Measurements from ENCODE around the gene FOSL1.

Gene FOSL1

DNA sequence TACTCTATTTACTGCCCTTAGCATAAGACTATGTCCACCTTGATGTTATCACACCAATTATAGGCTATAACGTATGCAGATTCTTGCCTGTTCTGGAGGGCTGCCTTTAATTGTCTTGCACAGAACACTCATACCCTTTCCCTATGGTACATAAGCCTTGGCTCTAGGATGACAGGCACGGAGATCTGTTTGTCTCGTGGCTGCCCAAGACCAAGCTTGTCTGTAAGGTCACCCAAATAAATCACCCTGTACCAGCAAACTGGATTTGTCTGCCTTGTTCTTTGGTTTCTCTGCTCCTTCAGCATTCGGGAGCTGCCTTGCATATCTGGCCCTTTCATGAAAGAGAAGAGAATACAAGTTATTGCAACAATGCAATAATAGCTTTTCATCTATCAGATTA, 37.6 kb upstream of the FOSL1 start:
- Histone ChIP-seq H3K36me3 (ENCODE audit: control insufficient read depth, insufficient read depth, low read length) (no peaks in the 10 kb centered on the region), H3K9ac (ENCODE audit: low read length) (no peak overlapping the region), H3K9me3 (ENCODE audit: control insufficient read depth, insufficient read depth, low read depth, low read length) (no peaks in the 10 kb centered on the region), H3K4me1 (ENCODE audit: control insufficient read depth, insufficient read depth, low read length) (peaks cover 16% of the 10 kb centered on the region), H3K27me3 (ENCODE audit: control insufficient read depth, insufficient read depth, low read length) (no peaks in the 10 kb centered on the region), H3K27ac (ENCODE audit: low read depth, low read length) (no peak overlapping the region), H3K4me3 (ENCODE audit: low read depth, low read length) (no peak overlapping the region)

DNA sequence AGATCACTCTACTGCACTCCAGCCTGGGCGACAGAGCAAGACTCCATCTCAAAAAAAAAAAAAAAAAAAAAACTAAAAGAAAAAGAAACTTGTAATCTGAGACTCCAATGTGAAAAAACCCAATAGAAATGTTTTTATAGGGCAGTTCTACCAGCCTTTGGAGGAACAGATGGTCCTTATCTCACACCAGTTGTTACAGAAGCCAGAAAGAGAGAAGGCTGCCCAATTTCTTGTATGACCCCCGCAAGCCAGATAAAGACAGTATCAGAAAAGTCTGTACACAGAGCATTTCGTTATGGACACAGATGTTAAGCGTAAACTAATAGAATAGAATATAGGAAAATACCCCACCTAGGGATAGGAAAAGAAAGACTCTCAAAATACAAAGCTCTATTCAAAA, 33.8 kb upstream of the FOSL1 start:
- Histone ChIP-seq H3K27ac (ENCODE audit: low read depth, low read length) (no peak overlapping the region), H3K9me3 (ENCODE audit: control insufficient read depth, insufficient read depth, low read depth, low read length) (no peaks in the 10 kb centered on the region), H3K4me1 (ENCODE audit: control insufficient read depth, insufficient read depth, low read length) (peaks cover 23% of the 10 kb centered on the region), H3K27me3 (ENCODE audit: control insufficient read depth, insufficient read depth, low read length) (no peaks in the 10 kb centered on the region), H3K4me3 (ENCODE audit: low read depth, low read length) (no peak overlapping the region), H3K9ac (ENCODE audit: low read length) (no peak overlapping the region), H3K36me3 (ENCODE audit: control insufficient read depth, insufficient read depth, low read length) (no peaks in the 10 kb centered on the region)

DNA sequence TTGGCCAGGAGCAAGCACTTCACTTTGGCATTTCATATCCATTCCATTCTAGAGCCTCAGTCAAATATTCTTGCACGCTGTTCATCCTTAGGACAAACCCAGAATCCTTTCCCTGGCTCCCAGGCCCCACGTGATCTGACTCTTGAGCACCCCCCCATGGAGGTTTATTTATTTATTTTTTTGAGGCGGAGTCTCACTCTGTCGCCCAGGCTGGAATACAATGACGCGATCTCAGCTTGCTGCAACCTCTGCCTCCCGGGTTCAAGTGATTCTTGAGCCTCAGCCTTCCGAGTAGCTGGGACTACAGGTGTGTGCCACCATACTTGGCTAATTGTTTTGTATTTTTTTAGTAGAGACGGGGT, 32.4 kb upstream of the FOSL1 start:
- Histone ChIP-seq H3K27me3 (ENCODE audit: control insufficient read depth, insufficient read depth, low read length) (no peaks in the 10 kb centered on the region), H3K36me3 (ENCODE audit: control insufficient read depth, insufficient read depth, low read length) (no peaks in the 10 kb centered on the region), H3K4me1 (ENCODE audit: control insufficient read depth, insufficient read depth, low read length) (peaks cover 23% of the 10 kb centered on the region), H3K4me3 (ENCODE audit: low read depth, low read length) (peak overlapping the region; percentile 39), H3K9me3 (ENCODE audit: control insufficient read depth, insufficient read depth, low read depth, low read length) (no peaks in the 10 kb centered on the region), H3K27ac (ENCODE audit: low read depth, low read length) (no peak overlapping the region), H3K9ac (ENCODE audit: low read length) (no peak overlapping the region)

DNA sequence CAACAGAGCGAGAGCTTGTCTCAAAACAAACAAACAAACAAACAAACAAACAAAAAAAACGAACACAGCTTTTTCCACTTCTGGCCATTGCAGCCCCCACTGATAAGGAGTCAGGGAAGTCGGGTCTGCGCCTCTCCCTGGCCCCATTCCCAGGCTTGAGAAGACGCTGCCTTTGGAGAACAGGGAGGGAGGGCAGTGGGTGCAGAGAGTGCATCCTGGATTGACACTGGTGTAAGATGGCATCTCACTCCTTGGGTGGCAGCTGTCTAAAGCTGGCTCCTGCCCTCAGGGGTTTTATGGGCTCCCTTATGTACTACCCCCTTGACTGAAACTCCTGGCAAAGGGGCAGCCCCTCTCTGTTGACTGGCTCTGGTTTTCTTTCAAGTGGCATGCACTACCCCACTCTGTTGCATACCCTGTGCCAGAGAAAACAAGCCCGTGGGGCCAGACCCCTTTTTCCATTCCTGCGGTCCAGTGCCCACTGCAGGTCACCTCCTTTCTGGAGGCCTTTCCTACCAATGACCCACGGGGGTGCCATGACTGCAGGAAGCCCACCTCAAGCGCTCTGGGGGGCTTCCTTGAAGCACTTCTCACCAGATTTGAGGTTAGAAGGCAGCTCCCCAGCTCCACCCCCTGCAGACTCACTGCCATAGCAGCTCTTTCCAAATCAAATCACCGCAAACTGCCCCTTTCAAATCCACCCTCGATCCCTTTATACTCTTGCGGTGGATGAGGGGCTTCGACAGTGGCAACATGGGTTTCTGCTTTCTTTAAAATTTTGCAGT, 31.8 kb upstream of the FOSL1 start:
- H3K27ac ChIP-seq (ENCODE audit: low read depth, low read length) = no peak overlapping the region
- no peaks in the 10 kb centered on the region for H3K27me3 ChIP-seq (ENCODE audit: control insufficient read depth, insufficient read depth, low read length)
- H3K36me3 ChIP-seq (ENCODE audit: control insufficient read depth, insufficient read depth, low read length) = no peaks in the 10 kb centered on the region
- no peaks in the 10 kb centered on the region for H3K9me3 ChIP-seq (ENCODE audit: control insufficient read depth, insufficient read depth, low read depth, low read length)
- peaks cover 20% of the 10 kb centered on the region for H3K4me1 ChIP-seq (ENCODE audit: control insufficient read depth, insufficient read depth, low read length)
- H3K9ac ChIP-seq (ENCODE audit: low read length) = no peak overlapping the region
- peak overlapping the region; percentile 39 for H3K4me3 ChIP-seq (ENCODE audit: low read depth, low read length)

DNA sequence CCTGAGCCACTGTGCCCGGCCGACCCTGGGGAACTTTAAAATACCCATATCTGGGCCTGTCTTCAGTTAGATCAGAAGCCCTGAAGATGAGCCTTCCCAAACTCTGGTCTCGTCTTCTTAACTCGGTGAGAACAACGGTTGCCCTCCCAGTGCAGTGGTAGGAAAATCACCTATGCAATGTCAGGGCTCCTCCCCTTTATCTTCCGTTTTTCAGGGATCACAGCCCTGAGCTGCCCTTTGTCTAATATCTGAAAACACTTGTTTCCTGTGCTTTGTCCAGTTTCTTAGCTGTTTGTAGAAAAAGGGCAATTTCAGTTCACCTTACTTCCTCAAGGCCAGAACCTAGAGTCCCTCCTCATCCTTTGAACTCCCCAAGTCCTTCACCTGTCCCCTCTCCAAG, 28.5 kb upstream of the FOSL1 start:
- H3K9ac ChIP-seq (ENCODE audit: low read length) = no peak overlapping the region
- H3K4me3 ChIP-seq (ENCODE audit: low read depth, low read length) = no peak overlapping the region
- H3K36me3 ChIP-seq (ENCODE audit: control insufficient read depth, insufficient read depth, low read length) = no peaks in the 10 kb centered on the region
- no peaks in the 10 kb centered on the region for H3K9me3 ChIP-seq (ENCODE audit: control insufficient read depth, insufficient read depth, low read depth, low read length)
- H3K4me1 ChIP-seq (ENCODE audit: control insufficient read depth, insufficient read depth, low read length) = peaks cover 20% of the 10 kb centered on the region
- no peaks in the 10 kb centered on the region for H3K27me3 ChIP-seq (ENCODE audit: control insufficient read depth, insufficient read depth, low read length)
- H3K27ac ChIP-seq (ENCODE audit: low read depth, low read length) = no peak overlapping the region

GRCh38 chr11:65927904-65928397, 27.8 kb upstream of the FOSL1 start:
- H3K4me1 ChIP-seq (ENCODE audit: control insufficient read depth, insufficient read depth, low read length) = peaks cover 20% of the 10 kb centered on the region
- no peak overlapping the region for H3K27ac ChIP-seq (ENCODE audit: low read depth, low read length)
- no peaks in the 10 kb centered on the region for H3K27me3 ChIP-seq (ENCODE audit: control insufficient read depth, insufficient read depth, low read length)
- no peak overlapping the region for H3K9ac ChIP-seq (ENCODE audit: low read length)
- H3K36me3 ChIP-seq (ENCODE audit: control insufficient read depth, insufficient read depth, low read length) = peaks cover 6% of the 10 kb centered on the region
- no peaks in the 10 kb centered on the region for H3K9me3 ChIP-seq (ENCODE audit: control insufficient read depth, insufficient read depth, low read depth, low read length)
- no peak overlapping the region for H3K4me3 ChIP-seq (ENCODE audit: low read depth, low read length)

DNA sequence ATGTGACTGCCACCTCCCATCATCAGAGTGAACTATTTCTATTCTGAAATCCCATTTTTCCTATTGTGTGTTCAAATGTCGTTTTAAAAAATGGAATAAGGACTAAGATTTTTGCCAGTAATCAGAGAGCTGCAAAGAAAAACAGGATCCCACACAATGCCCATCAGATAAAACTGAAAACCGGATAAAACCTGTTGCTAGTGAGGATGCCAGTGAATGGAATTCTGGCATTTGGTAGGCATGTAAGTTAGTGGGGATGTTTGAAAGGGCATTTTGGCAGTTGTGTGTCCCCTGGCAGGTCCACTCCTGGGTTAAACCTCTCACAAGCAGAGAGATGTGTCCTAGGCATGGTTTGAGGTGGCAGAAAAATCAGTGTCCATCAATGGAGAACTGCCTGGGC, 25.2 kb upstream of the FOSL1 start:
- Histone ChIP-seq H3K4me3 (ENCODE audit: low read depth, low read length) (no peak overlapping the region), H3K4me1 (ENCODE audit: control insufficient read depth, insufficient read depth, low read length) (peaks cover 7% of the 10 kb centered on the region), H3K9me3 (ENCODE audit: control insufficient read depth, insufficient read depth, low read depth, low read length) (no peaks in the 10 kb centered on the region), H3K27me3 (ENCODE audit: control insufficient read depth, insufficient read depth, low read length) (no peaks in the 10 kb centered on the region), H3K9ac (ENCODE audit: low read length) (no peak overlapping the region), H3K27ac (ENCODE audit: low read depth, low read length) (no peak overlapping the region), H3K36me3 (ENCODE audit: control insufficient read depth, insufficient read depth, low read length) (peaks cover 23% of the 10 kb centered on the region)

DNA sequence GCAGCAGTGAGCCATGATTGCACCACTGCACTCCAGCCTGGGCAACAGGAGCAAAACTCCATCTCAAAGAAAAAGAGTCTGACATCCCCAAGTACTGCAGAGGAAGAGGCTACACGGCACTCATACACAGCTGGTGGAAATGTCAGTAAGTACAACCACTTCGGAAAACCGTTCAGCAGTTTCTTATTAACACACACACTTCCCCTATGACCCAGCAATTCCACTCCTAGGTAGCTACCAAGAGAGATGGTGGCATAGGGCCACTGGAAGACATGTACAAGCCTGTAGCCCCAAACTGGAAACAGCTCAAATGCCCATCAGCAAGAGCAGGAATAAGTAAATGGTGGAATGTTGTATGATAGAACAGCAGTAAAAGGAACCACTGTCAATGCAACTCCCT, 22.4 kb upstream of the FOSL1 start:
- peaks cover 16% of the 10 kb centered on the region for H3K4me1 ChIP-seq (ENCODE audit: control insufficient read depth, insufficient read depth, low read length)
- H3K27ac ChIP-seq (ENCODE audit: low read depth, low read length) = no peak overlapping the region
- no peaks in the 10 kb centered on the region for H3K9me3 ChIP-seq (ENCODE audit: control insufficient read depth, insufficient read depth, low read depth, low read length)
- H3K36me3 ChIP-seq (ENCODE audit: control insufficient read depth, insufficient read depth, low read length) = peaks cover 24% of the 10 kb centered on the region
- no peak overlapping the region for H3K4me3 ChIP-seq (ENCODE audit: low read depth, low read length)
- no peak overlapping the region for H3K9ac ChIP-seq (ENCODE audit: low read length)
- no peaks in the 10 kb centered on the region for H3K27me3 ChIP-seq (ENCODE audit: control insufficient read depth, insufficient read depth, low read length)

DNA sequence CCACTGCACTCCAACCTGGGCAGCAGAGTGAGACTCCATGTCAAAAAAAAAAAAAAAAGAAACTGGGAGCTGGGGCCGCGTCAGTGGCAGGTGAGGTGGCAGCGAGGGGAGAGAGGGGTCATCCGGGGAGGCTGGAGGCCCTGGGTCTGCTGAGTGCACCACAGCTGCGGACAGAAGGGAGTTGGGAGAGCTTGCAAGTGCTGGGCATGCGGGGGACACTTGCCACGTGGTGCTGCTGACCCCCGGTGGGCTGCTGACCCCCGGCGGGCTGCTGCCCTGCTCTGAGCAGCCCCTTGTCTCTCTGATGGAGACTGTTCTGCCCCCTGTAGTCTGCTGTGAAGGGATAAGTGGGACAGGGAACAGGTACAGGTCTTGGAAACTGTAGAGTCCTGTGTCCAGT, 21.7 kb upstream of the FOSL1 start:
- Histone ChIP-seq H3K27me3 (ENCODE audit: control insufficient read depth, insufficient read depth, low read length) (no peaks in the 10 kb centered on the region), H3K9me3 (ENCODE audit: control insufficient read depth, insufficient read depth, low read depth, low read length) (no peaks in the 10 kb centered on the region), H3K27ac (ENCODE audit: low read depth, low read length) (no peak overlapping the region), H3K9ac (ENCODE audit: low read length) (no peak overlapping the region), H3K4me1 (ENCODE audit: control insufficient read depth, insufficient read depth, low read length) (peaks cover 20% of the 10 kb centered on the region), H3K4me3 (ENCODE audit: low read depth, low read length) (no peak overlapping the region), H3K36me3 (ENCODE audit: control insufficient read depth, insufficient read depth, low read length) (peaks cover 24% of the 10 kb centered on the region)

DNA sequence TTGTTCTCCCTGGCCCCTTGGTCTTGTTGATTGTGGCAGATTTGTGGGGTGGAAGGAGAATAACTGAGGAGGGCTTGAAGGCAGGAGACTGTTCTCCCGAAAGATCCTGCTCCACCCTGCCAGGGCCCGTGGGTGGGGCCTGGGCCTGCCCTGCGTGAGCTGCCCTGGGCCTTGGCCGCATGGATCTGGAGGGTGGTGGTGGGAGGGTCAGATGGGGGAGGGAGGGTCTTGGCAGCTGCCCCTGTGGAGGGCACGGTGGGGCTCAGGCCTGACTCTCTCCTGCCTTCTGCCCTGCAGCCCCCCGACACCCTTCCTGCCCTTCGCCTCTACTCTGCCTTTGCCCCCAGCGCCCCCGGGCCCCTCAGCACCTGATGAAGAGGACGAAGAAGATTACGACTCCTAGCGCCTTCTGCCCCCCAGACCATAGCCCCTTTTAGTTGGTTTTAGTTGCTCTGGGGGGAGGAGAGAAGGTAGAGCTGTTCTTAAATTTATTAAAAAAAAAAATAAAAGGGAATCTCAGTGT, 20.9 kb upstream of the FOSL1 start:
- Histone ChIP-seq H3K9ac (ENCODE audit: low read length) (no peak overlapping the region), H3K4me3 (ENCODE audit: low read depth, low read length) (no peak overlapping the region)

GRCh38 chr11:65920372-65920802, 20.2 kb upstream of the FOSL1 start:
- H3K36me3 ChIP-seq (ENCODE audit: control insufficient read depth, insufficient read depth, low read length) = peaks cover 24% of the 10 kb centered on the region
- H3K9me3 ChIP-seq (ENCODE audit: control insufficient read depth, insufficient read depth, low read depth, low read length) = no peaks in the 10 kb centered on the region
- no peak overlapping the region for H3K27ac ChIP-seq (ENCODE audit: low read depth, low read length)
- H3K4me3 ChIP-seq (ENCODE audit: low read depth, low read length) = peak overlapping the region; percentile 82
- peak overlapping the region; percentile 70 for H3K9ac ChIP-seq (ENCODE audit: low read length)
- no peaks in the 10 kb centered on the region for H3K27me3 ChIP-seq (ENCODE audit: control insufficient read depth, insufficient read depth, low read length)
- peaks cover 30% of the 10 kb centered on the region for H3K4me1 ChIP-seq (ENCODE audit: control insufficient read depth, insufficient read depth, low read length)

More for the DNA sequence above, 20.9 kb upstream of the FOSL1 start:
- Histone ChIP-seq H3K4me1 (ENCODE audit: control insufficient read depth, insufficient read depth, low read length) (peaks cover 23% of the 10 kb centered on the region), H3K9me3 (ENCODE audit: control insufficient read depth, insufficient read depth, low read depth, low read length) (no peaks in the 10 kb centered on the region), H3K27ac (ENCODE audit: low read depth, low read length) (no peak overlapping the region), H3K27me3 (ENCODE audit: control insufficient read depth, insufficient read depth, low read length) (no peaks in the 10 kb centered on the region), H3K36me3 (ENCODE audit: control insufficient read depth, insufficient read depth, low read length) (peaks cover 24% of the 10 kb centered on the region)
